ENCODE measurements around the gene FURIN. TPM values are rescaled to one million over a fixed set of nuclear protein-coding genes. Genes with fewer than 3 reads are reported as not detected.

The FURIN gene
- total RNA-seq, 1 donor from 2014 or later, result 122 TPM

DNA sequence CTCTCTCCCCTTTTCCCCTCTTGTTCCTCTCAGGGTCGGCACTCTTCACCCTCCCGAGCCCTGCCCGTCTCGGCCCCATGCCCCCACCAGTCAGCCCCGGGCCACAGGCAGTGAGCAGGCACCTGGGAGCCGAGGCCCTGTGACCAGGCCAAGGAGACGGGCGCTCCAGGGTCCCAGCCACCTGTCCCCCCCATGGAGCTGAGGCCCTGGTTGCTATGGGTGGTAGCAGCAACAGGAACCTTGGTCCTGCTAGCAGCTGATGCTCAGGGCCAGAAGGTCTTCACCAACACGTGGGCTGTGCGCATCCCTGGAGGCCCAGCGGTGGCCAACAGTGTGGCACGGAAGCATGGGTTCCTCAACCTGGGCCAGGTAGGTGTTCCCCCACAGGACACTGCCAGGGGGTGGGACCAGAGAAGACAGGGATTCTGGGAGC is 7.2 kb downstream of the FURIN start:
- no peaks in the 10 kb centered on the region for H3K27me3 Mint-ChIP-seq (ENCODE audit: low read depth, unreplicated experiment)
- Histone ChIP-seq H3K27ac (ENCODE audit: low read depth, low read length) (no peak overlapping the region), H3K4me2 (ENCODE audit: low read length) (no peak overlapping the region), H3K9ac (ENCODE audit: low read length) (no peak overlapping the region), H3K79me2 (ENCODE audit: insufficient read depth, low read length) (peaks cover 53% of the 10 kb centered on the region), H3K9me3 (ENCODE audit: insufficient read depth, low read depth, low read length) (no peaks in the 10 kb centered on the region), H3K4me1 (ENCODE audit: insufficient read depth, low read length) (peaks cover 30% of the 10 kb centered on the region), H3K4me3 (ENCODE audit: insufficient read depth, low read depth, low read length) (no peak overlapping the region), H3K27me3 (ENCODE audit: insufficient read depth, low read length) (no peaks in the 10 kb centered on the region), H2AFZ (ENCODE audit: low read depth, low read length) (no peak overlapping the region), H3K36me3 (ENCODE audit: insufficient read depth, low read length) (peaks cover 18% of the 10 kb centered on the region), H4K20me1 (ENCODE audit: insufficient read depth, low read length) (peaks cover 37% of the 10 kb centered on the region)
- H3K4me1 Mint-ChIP-seq (ENCODE audit: low read depth, unreplicated experiment), result peaks cover 15% of the 10 kb centered on the region
- no peak for FAIRE-seq
- DNase-seq (ENCODE audit: low read depth), result no peak
- H3K27ac Mint-ChIP-seq (ENCODE audit: unreplicated experiment), result no peak overlapping the region
- TF ChIP-seq EZH2 (IDR thresholded peaks at IDR 0.05; ENCODE audit: insufficient read depth, low read length) (no peak), CTCF (IDR thresholded peaks at IDR 0.05; ENCODE audit: insufficient read depth, low read depth, low read length) (no peak)
- no peaks in the 10 kb centered on the region for H3K9me3 Mint-ChIP-seq (ENCODE audit: unreplicated experiment)
- no peak overlapping the region for H3K4me3 Mint-ChIP-seq (ENCODE audit: unreplicated experiment)
- H3K36me3 Mint-ChIP-seq (ENCODE audit: low read depth, unreplicated experiment), result peaks cover 17% of the 10 kb centered on the region

GRCh38 chr15:90876046-90876445 is 7.7 kb downstream of the FURIN start:
- peaks cover 15% of the 10 kb centered on the region for H3K36me3 Mint-ChIP-seq (ENCODE audit: low read depth, unreplicated experiment)
- H3K4me3 Mint-ChIP-seq (ENCODE audit: unreplicated experiment), result no peak overlapping the region
- Histone ChIP-seq H2AFZ (ENCODE audit: low read depth, low read length) (no peak overlapping the region), H3K4me2 (ENCODE audit: low read length) (no peak overlapping the region), H3K36me3 (ENCODE audit: insufficient read depth, low read length) (peaks cover 18% of the 10 kb centered on the region), H4K20me1 (ENCODE audit: insufficient read depth, low read length) (peaks cover 37% of the 10 kb centered on the region), H3K27me3 (ENCODE audit: insufficient read depth, low read length) (no peaks in the 10 kb centered on the region), H3K4me3 (ENCODE audit: insufficient read depth, low read depth, low read length) (no peak overlapping the region), H3K9me3 (ENCODE audit: insufficient read depth, low read depth, low read length) (no peaks in the 10 kb centered on the region), H3K79me2 (ENCODE audit: insufficient read depth, low read length) (peaks cover 48% of the 10 kb centered on the region), H3K4me1 (ENCODE audit: insufficient read depth, low read length) (peaks cover 26% of the 10 kb centered on the region), H3K9ac (ENCODE audit: low read length) (no peak overlapping the region), H3K27ac (ENCODE audit: low read depth, low read length) (no peak overlapping the region)
- FAIRE-seq, result no peak
- no peak for DNase-seq (ENCODE audit: low read depth)
- no peak overlapping the region for H3K27ac Mint-ChIP-seq (ENCODE audit: unreplicated experiment)
- TF ChIP-seq CTCF (IDR thresholded peaks at IDR 0.05; ENCODE audit: insufficient read depth, low read depth, low read length) (no peak), EZH2 (IDR thresholded peaks at IDR 0.05; ENCODE audit: insufficient read depth, low read length) (no peak)
- no peaks in the 10 kb centered on the region for H3K27me3 Mint-ChIP-seq (ENCODE audit: low read depth, unreplicated experiment)
- H3K4me1 Mint-ChIP-seq (ENCODE audit: low read depth, unreplicated experiment), result peaks cover 13% of the 10 kb centered on the region
- H3K9me3 Mint-ChIP-seq (ENCODE audit: unreplicated experiment), result no peaks in the 10 kb centered on the region

DNA sequence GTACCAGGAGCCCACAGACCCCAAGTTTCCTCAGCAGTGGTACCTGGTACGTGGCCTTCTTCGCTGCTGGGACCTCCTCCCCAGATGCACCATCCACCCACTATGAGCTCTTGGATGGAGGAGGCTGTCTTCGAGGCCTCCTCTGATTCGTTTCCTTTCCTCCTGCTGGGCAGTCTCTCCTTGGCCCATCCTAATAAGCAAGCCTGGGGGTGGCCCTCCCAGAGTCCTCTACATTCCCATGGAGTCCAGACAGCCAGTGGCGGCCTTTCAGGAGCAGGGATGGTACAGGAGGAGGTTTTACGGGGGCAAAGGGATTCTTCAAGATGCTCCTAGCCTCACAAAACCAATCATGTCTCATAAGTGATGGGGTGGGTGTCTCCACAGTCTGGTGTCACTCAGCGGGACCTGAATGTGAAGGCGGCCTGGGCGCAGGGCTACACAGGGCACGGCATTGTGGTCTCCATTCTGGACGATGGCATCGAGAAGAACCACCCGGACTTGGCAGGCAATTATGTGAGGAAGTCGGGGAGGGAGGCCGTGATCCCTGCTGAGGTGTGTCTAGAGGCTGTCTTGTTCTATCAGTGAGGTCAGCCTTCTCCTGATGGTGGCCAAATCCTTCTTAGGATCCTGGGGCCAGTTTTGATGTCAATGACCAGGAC is 8.3 kb downstream of the FURIN start:
- H3K27ac ChIP-seq (ENCODE audit: low read depth, low read length), result no peak overlapping the region
- H3K4me1 Mint-ChIP-seq (ENCODE audit: low read depth, unreplicated experiment), result peaks cover 13% of the 10 kb centered on the region
- H3K4me2 ChIP-seq (ENCODE audit: low read length), result no peak overlapping the region
- no peak overlapping the region for H3K27ac Mint-ChIP-seq (ENCODE audit: unreplicated experiment)
- peaks cover 45% of the 10 kb centered on the region for H3K79me2 ChIP-seq (ENCODE audit: insufficient read depth, low read length)
- no peaks in the 10 kb centered on the region for H3K27me3 ChIP-seq (ENCODE audit: insufficient read depth, low read length)
- H3K4me3 ChIP-seq (ENCODE audit: insufficient read depth, low read depth, low read length), result no peak overlapping the region
- DNase-seq (ENCODE audit: low read depth), result no peak
- TF ChIP-seq EZH2 (IDR thresholded peaks at IDR 0.05; ENCODE audit: insufficient read depth, low read length), result no peak
- TF ChIP-seq CTCF (IDR thresholded peaks at IDR 0.05; ENCODE audit: insufficient read depth, low read depth, low read length), result no peak
- H3K9me3 Mint-ChIP-seq (ENCODE audit: unreplicated experiment), result no peaks in the 10 kb centered on the region
- no peak overlapping the region for H2AFZ ChIP-seq (ENCODE audit: low read depth, low read length)
- peaks cover 26% of the 10 kb centered on the region for H3K4me1 ChIP-seq (ENCODE audit: insufficient read depth, low read length)
- H3K27me3 Mint-ChIP-seq (ENCODE audit: low read depth, unreplicated experiment), result no peaks in the 10 kb centered on the region
- H3K36me3 ChIP-seq (ENCODE audit: insufficient read depth, low read length), result peaks cover 18% of the 10 kb centered on the region
- no peak overlapping the region for H3K9ac ChIP-seq (ENCODE audit: low read length)
- no peaks in the 10 kb centered on the region for H3K9me3 ChIP-seq (ENCODE audit: insufficient read depth, low read depth, low read length)
- H3K4me3 Mint-ChIP-seq (ENCODE audit: unreplicated experiment), result no peak overlapping the region
- no peak for FAIRE-seq
- peaks cover 15% of the 10 kb centered on the region for H3K36me3 Mint-ChIP-seq (ENCODE audit: low read depth, unreplicated experiment)
- H4K20me1 ChIP-seq (ENCODE audit: insufficient read depth, low read length), result peaks cover 37% of the 10 kb centered on the region

Data from astrocyte (in vitro differentiated cells and primary cell).